B cell (primary cell): Measurements from ENCODE around the gene TBXAS1.

Experiments used
- EZH2 ChIP-seq: IDR thresholded peaks from 2 replicates; pipeline ENCODE4 v1.6.1; 2012; ENCODE audit warnings: borderline replicate concordance, low read depth, mild to moderate bottlenecking, moderate library complexity, low read length; ENCODE audit not compliant: insufficient read depth, poor library complexity, severe bottlenecking
- TF ChIP-seq, protein P1 (sequence below): fragments of 200-600 bp; IDR thresholded peaks from one replicate; pipeline ENCODE4 v1.8.0; 2022; ENCODE audit warnings: antibody characterized with exemption, mild to moderate bottlenecking

DNA sequence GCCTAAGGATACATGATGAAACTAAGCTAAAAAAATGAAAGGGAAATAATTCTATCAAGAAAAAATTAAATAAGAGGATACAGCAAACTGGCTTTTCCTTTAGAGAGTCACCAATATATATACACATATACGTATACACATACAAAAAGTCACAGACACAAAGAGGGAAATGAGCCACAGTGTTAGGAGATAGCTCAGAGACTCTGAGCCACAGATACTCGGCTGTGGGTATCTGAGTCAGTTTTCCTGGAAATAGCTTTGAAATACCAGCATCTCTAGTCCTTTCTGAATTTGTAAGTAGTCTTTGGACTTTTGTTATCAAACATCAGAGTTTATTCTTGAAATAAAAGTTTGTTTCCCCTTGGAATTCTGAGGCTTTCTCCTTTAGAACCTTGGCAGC lies 111.8 kb downstream of the TBXAS1 start:
- TF ChIP-seq, protein P1, sequence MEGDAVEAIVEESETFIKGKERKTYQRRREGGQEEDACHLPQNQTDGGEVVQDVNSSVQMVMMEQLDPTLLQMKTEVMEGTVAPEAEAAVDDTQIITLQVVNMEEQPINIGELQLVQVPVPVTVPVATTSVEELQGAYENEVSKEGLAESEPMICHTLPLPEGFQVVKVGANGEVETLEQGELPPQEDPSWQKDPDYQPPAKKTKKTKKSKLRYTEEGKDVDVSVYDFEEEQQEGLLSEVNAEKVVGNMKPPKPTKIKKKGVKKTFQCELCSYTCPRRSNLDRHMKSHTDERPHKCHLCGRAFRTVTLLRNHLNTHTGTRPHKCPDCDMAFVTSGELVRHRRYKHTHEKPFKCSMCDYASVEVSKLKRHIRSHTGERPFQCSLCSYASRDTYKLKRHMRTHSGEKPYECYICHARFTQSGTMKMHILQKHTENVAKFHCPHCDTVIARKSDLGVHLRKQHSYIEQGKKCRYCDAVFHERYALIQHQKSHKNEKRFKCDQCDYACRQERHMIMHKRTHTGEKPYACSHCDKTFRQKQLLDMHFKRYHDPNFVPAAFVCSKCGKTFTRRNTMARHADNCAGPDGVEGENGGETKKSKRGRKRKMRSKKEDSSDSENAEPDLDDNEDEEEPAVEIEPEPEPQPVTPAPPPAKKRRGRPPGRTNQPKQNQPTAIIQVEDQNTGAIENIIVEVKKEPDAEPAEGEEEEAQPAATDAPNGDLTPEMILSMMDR: no peak
- TF ChIP-seq EZH2: no peak
